Stomach (tissue), 4 donors: Measurements from ENCODE around the gene FANCC.

Experiments used
- POLR2A ChIP-seq, 4 donors: fragments of 450-650 bp; IDR thresholded peaks; one replicate each; pipeline ENCODE4 v1.6.1; 2016; ENCODE audit warnings: antibody characterized with exemption in 4 of 4, control low read depth in 2 of 4, mild to moderate bottlenecking in 1 of 4, moderate library complexity in 1 of 4
- TF ChIP-seq, protein P1 (sequence below), 7 experiments: fragments of 450-650 bp in 4 of 7; fragments of 200-600 bp in 3 of 7; sonication (generic) in 3 of 7; IDR thresholded peaks; one replicate each; pipeline ENCODE4 v1.5.1; 2016 to 2019; ENCODE audit warnings: antibody characterized with exemption in 7 of 7, control low read depth in 2 of 7, mild to moderate bottlenecking in 1 of 7

DNA sequence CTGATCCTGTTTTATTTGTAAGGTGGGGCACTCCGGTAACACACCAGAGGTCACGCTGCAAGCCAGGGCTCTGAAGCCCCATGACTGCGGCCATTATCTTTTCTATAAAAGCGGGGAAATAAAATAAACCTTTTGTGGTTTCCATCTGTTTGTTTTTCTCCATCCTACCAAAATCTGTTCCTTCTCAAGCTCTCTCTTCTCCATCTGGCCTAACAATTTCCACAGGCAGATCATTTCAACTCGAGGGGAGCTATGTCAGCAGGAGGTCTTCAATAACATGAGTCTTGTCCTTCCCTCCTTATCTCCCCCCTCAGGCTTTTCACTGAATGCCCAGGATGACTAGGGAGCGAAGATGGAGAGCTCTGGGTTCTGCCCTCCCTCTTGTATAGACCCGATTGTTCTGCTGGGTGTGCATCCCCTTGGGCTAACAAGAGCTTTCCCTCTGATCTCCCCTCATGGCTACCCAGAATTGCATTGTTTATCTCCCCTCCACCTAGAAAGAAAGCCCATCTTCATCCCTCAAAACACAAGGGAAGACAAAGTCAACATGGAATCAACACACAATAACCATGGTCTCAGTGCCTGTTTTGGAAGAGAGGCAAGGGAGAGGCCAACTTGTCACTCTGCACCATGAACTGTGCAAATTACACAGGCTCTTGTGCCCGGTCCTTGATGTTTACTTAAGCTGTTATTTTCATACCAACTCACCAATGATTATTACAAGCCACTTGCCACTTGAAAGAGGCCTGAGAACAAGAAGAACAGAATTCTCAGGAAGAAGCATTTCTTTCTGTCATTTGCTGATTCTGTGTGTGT lies 187.8 kb downstream of the FANCC start:
- TF ChIP-seq, protein P1, sequence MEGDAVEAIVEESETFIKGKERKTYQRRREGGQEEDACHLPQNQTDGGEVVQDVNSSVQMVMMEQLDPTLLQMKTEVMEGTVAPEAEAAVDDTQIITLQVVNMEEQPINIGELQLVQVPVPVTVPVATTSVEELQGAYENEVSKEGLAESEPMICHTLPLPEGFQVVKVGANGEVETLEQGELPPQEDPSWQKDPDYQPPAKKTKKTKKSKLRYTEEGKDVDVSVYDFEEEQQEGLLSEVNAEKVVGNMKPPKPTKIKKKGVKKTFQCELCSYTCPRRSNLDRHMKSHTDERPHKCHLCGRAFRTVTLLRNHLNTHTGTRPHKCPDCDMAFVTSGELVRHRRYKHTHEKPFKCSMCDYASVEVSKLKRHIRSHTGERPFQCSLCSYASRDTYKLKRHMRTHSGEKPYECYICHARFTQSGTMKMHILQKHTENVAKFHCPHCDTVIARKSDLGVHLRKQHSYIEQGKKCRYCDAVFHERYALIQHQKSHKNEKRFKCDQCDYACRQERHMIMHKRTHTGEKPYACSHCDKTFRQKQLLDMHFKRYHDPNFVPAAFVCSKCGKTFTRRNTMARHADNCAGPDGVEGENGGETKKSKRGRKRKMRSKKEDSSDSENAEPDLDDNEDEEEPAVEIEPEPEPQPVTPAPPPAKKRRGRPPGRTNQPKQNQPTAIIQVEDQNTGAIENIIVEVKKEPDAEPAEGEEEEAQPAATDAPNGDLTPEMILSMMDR (IDR thresholded peaks at IDR 0.05) = no peak
- TF ChIP-seq POLR2A (IDR thresholded peaks at IDR 0.05) = no peak
